Lung (tissue), 12 donors: ENCODE measurements around the gene KLHL17. TPM values are rescaled to one million over a fixed set of nuclear protein-coding genes. Genes with fewer than 3 reads are reported as not detected.
A peak's percentile ranks its signal among the peaks of the same experiment; 100 is the strongest.

Experiments used
- ATAC-seq: fragments of 200-7000 bp; cut with Tn5 transposase; one replicate; pipeline ENCODE4 v1.9.1; 2020; ENCODE audit warnings: moderate number of reproducible peaks; ENCODE audit not compliant: insufficient read depth, low FRiP score
- DNase-seq, 3 donors: peaks; one replicate each; pipeline ENCODE4 v3.0.0-alpha.2; 2013 to 2017
- H3K27ac ChIP-seq, 2 donors: one replicate each; pipeline ENCODE4 v1.5.1; 2013; ENCODE audit warnings: mild to moderate bottlenecking in 2 of 2, moderate library complexity in 2 of 2, control low read depth in 1 of 2, inconsistent platforms in 1 of 2, low read depth in 1 of 2, low read length in 1 of 2
- H3K27me3 ChIP-seq, 3 donors: one replicate each; pipeline ENCODE4 v1.5.1; 2013; ENCODE audit warnings: low read length in 2 of 3; ENCODE audit not compliant: control insufficient read depth in 3 of 3, insufficient read depth in 3 of 3
- H3K36me3 ChIP-seq, 4 donors: one replicate each; pipeline ENCODE4 v1.5.1; 2013; ENCODE audit warnings: low read length in 4 of 4, mild to moderate bottlenecking in 1 of 4, moderate library complexity in 1 of 4; ENCODE audit not compliant: control insufficient read depth in 4 of 4, insufficient read depth in 4 of 4
- H3K4me1 ChIP-seq, 5 donors: one replicate each; pipeline ENCODE4 v1.5.1; 2013; ENCODE audit warnings: low read length in 5 of 5, mild to moderate bottlenecking in 2 of 5, moderate library complexity in 1 of 5; ENCODE audit not compliant: control insufficient read depth in 5 of 5, insufficient read depth in 5 of 5
- H3K4me3 ChIP-seq: one replicate; pipeline ENCODE4 v1.5.1; 2013; ENCODE audit warnings: mild to moderate bottlenecking, control low read depth, moderate library complexity
- H3K9ac ChIP-seq, 2 donors: one replicate each; pipeline ENCODE4 v1.5.1; 2013; ENCODE audit warnings: low read length in 2 of 2, control low read depth in 1 of 2; ENCODE audit not compliant: insufficient read depth in 1 of 2
- H3K9me3 ChIP-seq, 4 donors: one replicate each; pipeline ENCODE4 v1.5.1; 2013; ENCODE audit warnings: low read length in 3 of 4, mild to moderate bottlenecking in 1 of 4, moderate library complexity in 1 of 4; ENCODE audit not compliant: control insufficient read depth in 4 of 4, insufficient read depth in 3 of 4
- WGBS, 2 donors: extraction: QIAGEN DNeasy Blood & Tissue Kit; methylation state at CpG; one replicate each; pipeline ENCODE4 v1.1.7; 2013; 5-methylcytosine and 5-hydroxymethylcytosine counted together
- polyA plus RNA-seq, 2 donors: library from polyadenylated mRNA; stranded (reverse); fragments of 200-250 nt; gene quantifications; one replicate each; pipeline ENCODE4 v1.2.1, GENCODE V29; 2013
- total RNA-seq, 2 donors: library from RNA; depleted of rRNA in 1 of 2; stranded (reverse); fragments of >200 nt in 1 of 2; gene quantifications; one replicate each; pipeline ENCODE4 v1.2.1, GENCODE V29; 2014 to 2021
- TF ChIP-seq, protein P1 (sequence below): IDR thresholded peaks from 2 replicates; pipeline ENCODE4 v1.5.1; 2012; ENCODE audit warnings: mild to moderate bottlenecking; ENCODE audit errors: control extremely low read depth, extremely low read depth
- donor health status: control.
- donor health status: control.
- donor health status: Bipolar disorder and iron deficiency.
- donor health status: healthy.
- donor health status: DM: yes; HTN: yes; CAD: no.

The KLHL17 gene
- total and polyA plus RNA-seq, 4 donors, result 10.0 to 15.2 (median 13.0) TPM

DNA sequence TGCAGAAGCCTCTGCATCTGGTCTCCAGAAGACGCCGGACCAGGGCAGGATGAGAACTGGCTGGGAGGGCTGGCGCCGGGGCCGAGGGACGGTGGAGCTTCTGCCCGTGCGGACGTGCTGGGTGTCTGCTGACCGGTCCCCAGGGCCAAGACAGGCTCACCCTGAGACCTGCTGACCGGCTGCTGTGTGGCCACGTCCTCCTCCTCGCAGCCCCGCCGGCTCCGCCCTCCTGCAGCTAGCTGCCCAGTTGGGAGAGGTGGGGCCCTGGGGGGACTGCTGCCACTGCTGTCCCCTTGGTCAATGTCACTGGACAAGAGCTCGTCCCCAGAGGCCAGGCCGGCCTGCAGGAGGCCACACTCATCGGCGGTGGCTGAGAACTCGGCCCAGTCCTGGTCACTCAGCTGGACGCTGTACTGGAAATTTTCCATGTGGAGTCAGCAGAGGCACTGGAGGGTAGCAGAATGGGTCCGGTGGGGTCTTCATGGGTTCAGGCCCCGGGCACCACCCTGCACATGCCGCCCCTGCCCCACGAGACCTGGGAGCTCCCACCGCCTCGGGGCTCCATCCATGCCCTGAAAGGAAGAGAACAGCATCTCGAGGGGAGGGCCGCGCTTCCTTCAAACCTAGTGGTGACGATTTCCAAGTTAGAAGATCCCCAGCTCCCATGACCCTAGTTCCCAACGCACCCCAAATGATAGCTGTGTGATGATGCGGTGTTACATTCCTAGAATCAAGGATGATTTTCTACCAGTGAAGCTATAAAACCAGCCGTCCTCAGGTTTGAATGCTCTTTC, 20.4 kb downstream of the KLHL17 start:
- Histone ChIP-seq H3K27ac (peak overlapping the region in 1 of 2 donors; percentile 94), H3K36me3 (no peaks in the 10 kb centered on the region), H3K4me1 (peaks cover 0 to 6% (median 0%) of the 10 kb centered on the region in 5 donors), H3K4me3 (no peak overlapping the region), H3K9me3 (peaks cover 0 to 2% (median 0%) of the 10 kb centered on the region in 4 donors), H3K9ac (no peak overlapping the region), H3K27me3 (peaks cover 4 to 26% (median 5%) of the 10 kb centered on the region in 3 donors)
- TF ChIP-seq, protein P1, sequence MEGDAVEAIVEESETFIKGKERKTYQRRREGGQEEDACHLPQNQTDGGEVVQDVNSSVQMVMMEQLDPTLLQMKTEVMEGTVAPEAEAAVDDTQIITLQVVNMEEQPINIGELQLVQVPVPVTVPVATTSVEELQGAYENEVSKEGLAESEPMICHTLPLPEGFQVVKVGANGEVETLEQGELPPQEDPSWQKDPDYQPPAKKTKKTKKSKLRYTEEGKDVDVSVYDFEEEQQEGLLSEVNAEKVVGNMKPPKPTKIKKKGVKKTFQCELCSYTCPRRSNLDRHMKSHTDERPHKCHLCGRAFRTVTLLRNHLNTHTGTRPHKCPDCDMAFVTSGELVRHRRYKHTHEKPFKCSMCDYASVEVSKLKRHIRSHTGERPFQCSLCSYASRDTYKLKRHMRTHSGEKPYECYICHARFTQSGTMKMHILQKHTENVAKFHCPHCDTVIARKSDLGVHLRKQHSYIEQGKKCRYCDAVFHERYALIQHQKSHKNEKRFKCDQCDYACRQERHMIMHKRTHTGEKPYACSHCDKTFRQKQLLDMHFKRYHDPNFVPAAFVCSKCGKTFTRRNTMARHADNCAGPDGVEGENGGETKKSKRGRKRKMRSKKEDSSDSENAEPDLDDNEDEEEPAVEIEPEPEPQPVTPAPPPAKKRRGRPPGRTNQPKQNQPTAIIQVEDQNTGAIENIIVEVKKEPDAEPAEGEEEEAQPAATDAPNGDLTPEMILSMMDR, result no peak
- DNase-seq (no peak), ATAC-seq (no peak)
- 70 to 81% methylated on average over 29 to 35 of the region's 35 CpGs for WGBS, 2 donors

DNA sequence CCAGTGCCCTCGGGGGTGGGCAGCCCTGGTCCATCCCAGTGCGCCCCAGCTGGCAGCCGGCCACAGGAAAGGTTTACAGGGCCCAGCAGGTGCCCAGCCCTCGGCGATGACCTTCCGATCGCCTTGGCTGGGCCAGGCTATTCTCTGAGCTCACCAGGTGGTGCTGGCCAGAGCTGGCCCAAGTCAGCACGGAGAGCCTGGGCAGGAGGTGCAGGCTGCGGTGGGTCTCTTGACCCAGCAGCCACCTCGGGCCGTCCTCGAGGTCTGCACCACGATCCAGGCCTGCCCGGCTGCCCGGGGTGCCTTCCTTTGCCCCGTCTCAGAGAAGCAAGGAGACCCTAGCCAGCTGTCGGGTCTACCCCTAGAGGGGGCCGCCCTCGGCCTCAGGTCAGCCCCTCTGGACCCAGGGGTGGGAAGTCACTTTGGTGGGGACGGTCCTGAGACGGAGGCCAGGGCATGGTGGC, 21.1 kb downstream of the KLHL17 start:
- TF ChIP-seq, protein P1, result no peak
- Histone ChIP-seq H3K27ac (peak overlapping the region in 1 of 2 donors; percentile 94), H3K4me3 (no peak overlapping the region), H3K36me3 (no peaks in the 10 kb centered on the region), H3K4me1 (no peaks in the 10 kb centered on the region), H3K27me3 (peaks cover 4 to 26% (median 5%) of the 10 kb centered on the region in 3 donors), H3K9ac (no peak overlapping the region), H3K9me3 (peaks cover 0 to 2% (median 0%) of the 10 kb centered on the region in 4 donors)
- ATAC-seq (no peak), DNase-seq (no peak)
- 77 to 89% methylated on average over 20 to 21 of the region's 21 CpGs for WGBS, 2 donors

DNA sequence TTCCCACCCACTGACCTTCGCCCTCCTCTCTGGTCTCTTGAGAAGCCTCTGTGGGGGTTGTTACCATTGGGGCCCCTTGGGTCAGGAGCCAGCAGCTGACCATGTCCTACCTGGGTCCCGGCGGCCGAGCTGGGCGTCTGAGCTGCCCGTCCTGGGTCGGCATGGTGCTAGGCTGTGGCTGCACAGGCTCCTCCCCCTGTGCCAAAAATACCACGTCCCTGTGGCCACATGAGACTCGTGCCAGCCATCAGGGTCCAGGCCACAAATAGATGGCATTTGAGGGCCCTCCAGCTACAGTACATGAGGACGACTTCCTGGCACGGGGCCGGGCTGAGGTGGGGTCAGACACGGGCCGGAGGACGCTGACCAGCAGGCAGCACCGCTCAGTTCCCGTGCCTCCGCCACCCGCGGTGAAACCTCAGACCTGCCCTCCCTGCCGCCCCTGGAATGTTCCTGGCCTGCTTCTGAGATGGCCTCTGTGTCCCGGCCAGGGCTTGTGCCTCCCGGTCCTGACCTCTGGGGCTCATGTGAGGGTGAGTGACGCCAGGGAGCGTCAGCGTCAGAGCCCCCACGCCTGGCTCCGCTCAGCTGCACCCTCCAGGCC, 21.7 kb downstream of the KLHL17 start, which contains the start of gene PERM1:
Gene PERM1, minus strand, starts transcription at position 139 of the 604 bp plus-strand sequence. CDS start 1,064 bp downstream, outside the sequence.
- Histone ChIP-seq H3K27ac (peak within 1 kb of the TSS in 1 of 2 donors; percentile 94), H3K4me1 (no peaks in the 10 kb centered on the region), H3K9ac (no peak within 1 kb of the TSS), H3K27me3 (peaks cover 4 to 26% (median 5%) of the 10 kb centered on the region in 3 donors), H3K36me3 (no peaks in the 10 kb centered on the region), H3K9me3 (peaks cover 0 to 2% (median 0%) of the 10 kb centered on the region in 4 donors), H3K4me3 (no peak within 1 kb of the TSS)
- ATAC-seq (no peak), DNase-seq (no peak)
- TF ChIP-seq, protein P1, result no peak
- WGBS, 2 donors, result 55 to 72% methylated on average over 28 of the region's 28 CpGs
